GM12892 (cell line): ENCODE data around the gene ADRA2A.

Experiments
- POLR2A ChIP-seq: IDR thresholded peaks from 2 replicates; pipeline ENCODE4 v1.6.1; 2011; ENCODE audit warnings: low read depth, low read length, control low read depth
- POLR2AphosphoS5 ChIP-seq: IDR thresholded peaks from 2 replicates; pipeline ENCODE4 v1.6.1; 2011; ENCODE audit warnings: low read depth, low read length, control low read depth
- TAF1 ChIP-seq: IDR thresholded peaks from 2 replicates; pipeline ENCODE4 v1.6.1; 2011; ENCODE audit warnings: low read depth, mild to moderate bottlenecking, control low read depth, low read length, borderline replicate concordance

DNA sequence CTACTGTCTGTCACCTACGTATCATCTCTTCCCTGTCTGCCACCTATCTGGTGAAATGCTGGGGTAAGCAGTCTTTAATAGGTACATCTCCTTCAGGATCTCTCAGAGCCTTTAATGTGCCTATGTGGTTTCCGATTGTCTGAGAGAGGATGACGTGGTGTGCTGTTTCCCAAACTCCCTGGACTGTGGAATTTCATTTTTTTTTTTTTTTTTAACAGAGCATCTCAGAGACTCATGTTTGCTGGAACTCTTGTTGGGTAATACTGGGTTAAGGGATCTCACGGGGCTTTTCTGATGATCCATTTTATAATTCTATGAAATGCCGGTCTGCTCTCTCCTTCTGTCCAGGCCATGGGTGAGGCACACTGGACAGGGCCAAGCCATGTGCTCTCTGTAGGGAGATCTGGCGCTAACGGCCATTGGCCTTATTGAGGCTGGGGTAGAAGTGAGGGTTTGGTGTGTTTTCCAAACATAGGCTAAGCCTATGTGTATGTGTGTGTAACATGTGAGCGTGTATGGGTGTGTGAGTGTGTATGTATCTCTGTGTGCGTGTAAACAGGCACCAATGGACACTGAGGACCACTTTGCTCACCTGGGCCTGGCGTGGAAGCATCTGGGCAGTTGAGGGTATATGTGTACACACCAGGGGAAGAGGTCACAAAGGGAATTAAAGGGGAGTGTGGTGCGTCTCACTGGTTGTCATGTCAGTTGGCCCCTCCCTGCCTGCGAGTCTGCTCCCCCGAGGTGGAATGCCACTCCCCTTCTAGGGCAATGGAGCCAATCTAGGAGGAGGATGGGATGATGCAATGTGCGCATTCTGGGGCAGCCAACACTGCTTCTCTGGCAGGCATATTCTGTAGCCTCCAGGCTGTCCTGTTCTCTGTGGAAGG lies 7.8 kb downstream of the ADRA2A start:
- TF ChIP-seq POLR2A (no peak), TAF1 (no peak), POLR2AphosphoS5 (no peak)
